Neural cell (in vitro differentiated cells): Measurements from ENCODE around the gene PFKP. TPM values are rescaled to one million over a fixed set of nuclear protein-coding genes. Genes with fewer than 3 reads are reported as not detected.

Experiments used
- H2AFZ ChIP-seq: fragments of 200-600, 300-800 bp; sonication (generic), shearing (Covaris generic); 2 replicates; pipeline ENCODE4 v1.6.0; 2014; ENCODE audit warnings: low read depth, mild to moderate bottlenecking, antibody characterized with exemption, low read length, moderate library complexity
- H3F3A ChIP-seq: fragments of 200-600 bp; shearing (Covaris generic); 2 replicates; pipeline ENCODE4 v1.6.1; 2016; ENCODE audit warnings: mild to moderate bottlenecking, moderate library complexity, mixed read lengths, antibody characterized with exemption, low read length; ENCODE audit not compliant: insufficient read depth, poor library complexity, severe bottlenecking
- H3K27ac ChIP-seq: fragments of 200-600, 300-800 bp; sonication (generic), shearing (Covaris generic); 2 replicates; pipeline ENCODE4 v1.5.1; 2014; ENCODE audit warnings: mild to moderate bottlenecking, low read length, moderate library complexity
- H3K27me3 ChIP-seq: fragments of 300-800, 200-600 bp; sonication (generic), shearing (Covaris generic); 2 replicates; pipeline ENCODE4 v1.6.0; 2014; ENCODE audit warnings: mild to moderate bottlenecking, low read depth, low read length, moderate library complexity; ENCODE audit not compliant: insufficient read depth
- H3K36me3 ChIP-seq: fragments of 300-800, 200-600 bp; sonication (generic), shearing (Covaris generic); 2 replicates; pipeline ENCODE4 v1.5.1; 2014; ENCODE audit warnings: mild to moderate bottlenecking, antibody characterized with exemption, low read length, moderate library complexity; ENCODE audit not compliant: insufficient read depth
- H3K4me2 ChIP-seq: fragments of 300-800, 200-600 bp; sonication (generic), shearing (Covaris generic); 2 replicates; pipeline ENCODE4 v1.6.0; 2014; ENCODE audit warnings: mild to moderate bottlenecking, low read length
- H3K4me3 ChIP-seq: fragments of 300-800, 200-600 bp; sonication (generic), shearing (Covaris generic); 2 replicates; pipeline ENCODE4 v1.5.1; 2014; ENCODE audit warnings: mild to moderate bottlenecking, low read length, moderate library complexity
- H3K79me2 ChIP-seq: fragments of 200-600 bp; shearing (Covaris generic); replicated peaks from 2 replicates; pipeline ENCODE4 v1.6.0; 2014; ENCODE audit warnings: mild to moderate bottlenecking, low read length, moderate library complexity; ENCODE audit not compliant: insufficient read depth
- H3K9ac ChIP-seq: fragments of 300-800, 200-600 bp; sonication (generic), shearing (Covaris generic); 2 replicates; pipeline ENCODE4 v1.6.1; 2016; ENCODE audit warnings: mild to moderate bottlenecking, low read length, mixed read lengths
- H3K9me2 ChIP-seq: fragments of 200-600 bp; shearing (Covaris generic); 2 replicates; pipeline ENCODE4 v1.6.1; 2016; ENCODE audit warnings: mild to moderate bottlenecking, low read length, mixed read lengths; ENCODE audit not compliant: insufficient read depth
- H3K9me3 ChIP-seq: fragments of 200-600, 300-800 bp; sonication (generic), shearing (Covaris generic); 2 replicates; pipeline ENCODE4 v1.6.1; 2016; ENCODE audit warnings: mild to moderate bottlenecking, mixed run types, low read length, moderate library complexity, mixed read lengths
- H4K20me1 ChIP-seq: fragments of 200-600 bp; shearing (Covaris generic); 2 replicates; pipeline ENCODE4 v1.6.1; 2016; ENCODE audit warnings: mild to moderate bottlenecking, mixed run types; ENCODE audit not compliant: insufficient read depth
- CTCF ChIP-seq: fragments of 450-650 bp; IDR thresholded peaks from 2 replicates; pipeline ENCODE4 v1.5.1; 2014; ENCODE audit warnings: antibody characterized with exemption, mild to moderate bottlenecking, moderate library complexity; ENCODE audit not compliant: poor library complexity, severe bottlenecking
- EP300 ChIP-seq: fragments of 450-650 bp; conservative IDR thresholded peaks from 2 replicates; pipeline ENCODE4 v1.6.1; 2014; ENCODE audit warnings: antibody characterized with exemption, mild to moderate bottlenecking, moderate library complexity; ENCODE audit not compliant: poor library complexity, severe bottlenecking
- EZH2 ChIP-seq: fragments of 200-600, 300-800 bp; shearing (Covaris generic), sonication (generic); IDR thresholded peaks from 2 replicates; pipeline ENCODE4 v1.6.1; 2014; ENCODE audit warnings: antibody characterized with exemption, low read length, borderline replicate concordance, mild to moderate bottlenecking; ENCODE audit not compliant: insufficient read depth, poor library complexity, severe bottlenecking
- MXI1 ChIP-seq: fragments of 450-650 bp; conservative IDR thresholded peaks from 2 replicates; pipeline ENCODE4 v1.6.1; 2014; ENCODE audit warnings: antibody characterized with exemption, mild to moderate bottlenecking; ENCODE audit not compliant: poor library complexity, severe bottlenecking
- POLR2AphosphoS5 ChIP-seq: IDR thresholded peaks from 2 replicates; pipeline ENCODE4 v1.6.1; 2012
- RAD21 ChIP-seq: fragments of 450-650 bp; conservative IDR thresholded peaks from 2 replicates; pipeline ENCODE4 v1.6.1; 2014; ENCODE audit warnings: antibody characterized with exemption, mild to moderate bottlenecking, moderate library complexity
- SMC3 ChIP-seq: fragments of 450-650 bp; conservative IDR thresholded peaks from 2 replicates; pipeline ENCODE4 v1.6.1; 2014; ENCODE audit warnings: antibody characterized with exemption, mild to moderate bottlenecking, moderate library complexity; ENCODE audit not compliant: poor library complexity
- TAF1 ChIP-seq: IDR thresholded peaks from 2 replicates; pipeline ENCODE4 v1.6.1; 2012; ENCODE audit warnings: low read depth
- polyA plus RNA-seq: library from polyadenylated mRNA; depleted of rRNA; stranded (reverse); fragments of >200 nt; gene quantifications from 2 replicates; pipeline ENCODE4 v1.2.3, GENCODE V29; 2014
- TF ChIP-seq, protein P1 (sequence below): IDR thresholded peaks from 2 replicates; pipeline ENCODE4 v1.6.1; 2012; ENCODE audit warnings: borderline replicate concordance

PFKP gene
- polyA plus RNA-seq, 1 donor from 2014 or later, result 27.9 TPM

GRCh38 chr10:3057946-3058345 lies 9.4 kb upstream of the PFKP start:
- Histone ChIP-seq H3K27me3 (no peaks in the 10 kb centered on the region), H2AFZ (no peak overlapping the region), H3K9ac (no peak overlapping the region), H3F3A (no peaks in the 10 kb centered on the region), H3K27ac (no peak overlapping the region), H3K4me2 (no peak overlapping the region), H3K9me3 (no peaks in the 10 kb centered on the region), H3K79me2 (no peaks in the 10 kb centered on the region), H3K4me3 (no peak overlapping the region), H3K36me3 (no peaks in the 10 kb centered on the region), H3K9me2 (no peaks in the 10 kb centered on the region), H4K20me1 (no peaks in the 10 kb centered on the region)
- TF ChIP-seq CTCF (no peak), RAD21 (no peak), TAF1 (no peak), POLR2AphosphoS5 (no peak), SMC3 (no peak), MXI1 (no peak), EZH2 (no peak)

GRCh38 chr10:3059974-3060373 lies 7.4 kb upstream of the PFKP start:
- H3K79me2 ChIP-seq, result no peaks in the 10 kb centered on the region
- no peak overlapping the region for H3K4me3 ChIP-seq
- no peak overlapping the region for H3K4me2 ChIP-seq
- no peak overlapping the region for H2AFZ ChIP-seq
- H3K36me3 ChIP-seq, result no peaks in the 10 kb centered on the region
- no peak overlapping the region for H3K27ac ChIP-seq
- H3K9me3 ChIP-seq, result no peaks in the 10 kb centered on the region
- no peak overlapping the region for H3K9ac ChIP-seq
- no peaks in the 10 kb centered on the region for H3F3A ChIP-seq
- H4K20me1 ChIP-seq, result no peaks in the 10 kb centered on the region
- no peaks in the 10 kb centered on the region for H3K9me2 ChIP-seq
- TF ChIP-seq, protein P1, sequence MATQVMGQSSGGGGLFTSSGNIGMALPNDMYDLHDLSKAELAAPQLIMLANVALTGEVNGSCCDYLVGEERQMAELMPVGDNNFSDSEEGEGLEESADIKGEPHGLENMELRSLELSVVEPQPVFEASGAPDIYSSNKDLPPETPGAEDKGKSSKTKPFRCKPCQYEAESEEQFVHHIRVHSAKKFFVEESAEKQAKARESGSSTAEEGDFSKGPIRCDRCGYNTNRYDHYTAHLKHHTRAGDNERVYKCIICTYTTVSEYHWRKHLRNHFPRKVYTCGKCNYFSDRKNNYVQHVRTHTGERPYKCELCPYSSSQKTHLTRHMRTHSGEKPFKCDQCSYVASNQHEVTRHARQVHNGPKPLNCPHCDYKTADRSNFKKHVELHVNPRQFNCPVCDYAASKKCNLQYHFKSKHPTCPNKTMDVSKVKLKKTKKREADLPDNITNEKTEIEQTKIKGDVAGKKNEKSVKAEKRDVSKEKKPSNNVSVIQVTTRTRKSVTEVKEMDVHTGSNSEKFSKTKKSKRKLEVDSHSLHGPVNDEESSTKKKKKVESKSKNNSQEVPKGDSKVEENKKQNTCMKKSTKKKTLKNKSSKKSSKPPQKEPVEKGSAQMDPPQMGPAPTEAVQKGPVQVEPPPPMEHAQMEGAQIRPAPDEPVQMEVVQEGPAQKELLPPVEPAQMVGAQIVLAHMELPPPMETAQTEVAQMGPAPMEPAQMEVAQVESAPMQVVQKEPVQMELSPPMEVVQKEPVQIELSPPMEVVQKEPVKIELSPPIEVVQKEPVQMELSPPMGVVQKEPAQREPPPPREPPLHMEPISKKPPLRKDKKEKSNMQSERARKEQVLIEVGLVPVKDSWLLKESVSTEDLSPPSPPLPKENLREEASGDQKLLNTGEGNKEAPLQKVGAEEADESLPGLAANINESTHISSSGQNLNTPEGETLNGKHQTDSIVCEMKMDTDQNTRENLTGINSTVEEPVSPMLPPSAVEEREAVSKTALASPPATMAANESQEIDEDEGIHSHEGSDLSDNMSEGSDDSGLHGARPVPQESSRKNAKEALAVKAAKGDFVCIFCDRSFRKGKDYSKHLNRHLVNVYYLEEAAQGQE, result no peak
- no peak for TF ChIP-seq EP300
- TF ChIP-seq MXI1, result no peak
- no peak for TF ChIP-seq EZH2
- no peak for TF ChIP-seq POLR2AphosphoS5
- TF ChIP-seq SMC3, result no peak
- no peak for TF ChIP-seq CTCF
- no peak for TF ChIP-seq RAD21
- TF ChIP-seq TAF1, result no peak
- H3K27me3 ChIP-seq, result no peaks in the 10 kb centered on the region
